NCI-H510A (cell line): ENCODE data around the gene SLC10A3.

Experiments used
- DNase-seq: peaks from one replicate; lab custom pipeline; 2025; lab: John Stamatoyannopoulos, UW

SLC10A3 gene

DNA sequence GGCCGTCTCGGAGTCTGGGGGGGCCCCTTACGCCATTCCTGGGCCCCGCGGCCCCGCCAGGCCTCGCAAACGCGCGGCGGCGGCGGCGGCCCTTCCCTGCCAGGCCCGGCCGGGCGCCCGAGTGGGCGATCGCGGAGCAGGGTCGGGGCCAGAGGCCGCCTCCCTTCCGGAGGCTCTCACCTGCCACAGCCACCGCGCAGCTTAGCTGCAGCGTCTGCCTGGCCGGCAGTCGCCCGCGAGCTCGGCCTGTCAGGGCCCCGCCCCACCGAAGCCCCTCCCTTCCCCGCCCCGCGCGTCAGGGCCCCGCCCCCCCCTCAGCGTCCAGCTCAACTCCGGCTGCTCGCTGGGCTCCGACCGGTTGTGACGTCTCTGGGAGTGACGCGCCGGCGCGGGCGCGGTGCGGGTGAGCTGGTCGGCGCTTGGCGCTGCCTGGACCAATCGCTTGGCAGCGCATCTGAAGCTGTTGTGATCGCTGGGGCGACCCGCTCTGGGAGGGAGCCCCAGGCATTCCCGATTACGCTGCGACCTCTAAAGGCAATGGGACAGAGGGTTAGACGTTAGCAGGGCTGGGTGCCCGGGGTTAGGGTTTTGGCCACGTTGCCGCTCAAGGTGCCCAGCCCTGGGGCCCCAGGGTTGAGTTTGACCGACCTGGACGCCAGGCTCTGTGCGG is at the start of gene SLC10A3:
TSS of gene SLC10A3 (minus strand) at position 216 of the 670 bp plus-strand sequence. CDS start 1,689 bp downstream, outside the sequence.
- peak; percentile 81 for DNase-seq

DNA sequence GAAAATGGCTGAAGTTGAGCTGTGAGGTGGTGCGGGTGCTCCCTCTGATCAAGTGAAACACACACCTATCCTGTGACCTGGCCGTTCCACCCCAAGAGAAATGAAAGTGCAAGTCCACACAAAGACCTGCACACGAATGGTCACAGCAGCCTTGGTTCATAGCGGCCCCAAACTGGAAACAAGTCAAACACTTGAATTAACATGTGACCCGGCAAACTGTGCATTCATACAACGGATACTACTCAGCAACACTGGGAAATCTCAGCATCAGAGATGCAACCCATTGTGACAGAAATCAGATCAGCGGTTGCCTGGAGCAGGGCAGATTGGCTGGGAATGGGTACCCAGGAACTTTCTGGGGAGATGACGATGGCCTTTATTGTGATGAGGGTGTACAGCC is 48.6 kb upstream of the SLC10A3 start:
- DNase-seq: no peak

DNA sequence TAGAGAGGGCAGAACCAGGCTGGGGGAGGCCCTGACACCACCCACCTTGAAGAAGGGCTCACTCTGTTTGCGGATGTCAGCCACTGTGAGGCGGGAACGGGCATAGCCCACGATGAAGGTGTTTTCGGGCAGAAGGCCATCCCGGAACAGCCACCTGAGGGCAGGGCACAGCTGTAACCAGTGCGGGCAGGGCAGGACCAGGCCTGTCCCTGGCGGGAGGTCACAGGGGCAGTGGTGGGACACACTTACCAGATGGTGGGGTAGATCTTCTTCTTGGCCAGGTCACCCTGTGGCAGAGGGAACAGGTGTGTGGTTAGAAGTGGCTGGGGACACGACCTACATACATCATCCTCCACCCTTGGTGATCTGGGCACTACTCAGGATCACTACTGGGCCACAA is 45.5 kb upstream of the SLC10A3 start:
- no peak for DNase-seq

DNA sequence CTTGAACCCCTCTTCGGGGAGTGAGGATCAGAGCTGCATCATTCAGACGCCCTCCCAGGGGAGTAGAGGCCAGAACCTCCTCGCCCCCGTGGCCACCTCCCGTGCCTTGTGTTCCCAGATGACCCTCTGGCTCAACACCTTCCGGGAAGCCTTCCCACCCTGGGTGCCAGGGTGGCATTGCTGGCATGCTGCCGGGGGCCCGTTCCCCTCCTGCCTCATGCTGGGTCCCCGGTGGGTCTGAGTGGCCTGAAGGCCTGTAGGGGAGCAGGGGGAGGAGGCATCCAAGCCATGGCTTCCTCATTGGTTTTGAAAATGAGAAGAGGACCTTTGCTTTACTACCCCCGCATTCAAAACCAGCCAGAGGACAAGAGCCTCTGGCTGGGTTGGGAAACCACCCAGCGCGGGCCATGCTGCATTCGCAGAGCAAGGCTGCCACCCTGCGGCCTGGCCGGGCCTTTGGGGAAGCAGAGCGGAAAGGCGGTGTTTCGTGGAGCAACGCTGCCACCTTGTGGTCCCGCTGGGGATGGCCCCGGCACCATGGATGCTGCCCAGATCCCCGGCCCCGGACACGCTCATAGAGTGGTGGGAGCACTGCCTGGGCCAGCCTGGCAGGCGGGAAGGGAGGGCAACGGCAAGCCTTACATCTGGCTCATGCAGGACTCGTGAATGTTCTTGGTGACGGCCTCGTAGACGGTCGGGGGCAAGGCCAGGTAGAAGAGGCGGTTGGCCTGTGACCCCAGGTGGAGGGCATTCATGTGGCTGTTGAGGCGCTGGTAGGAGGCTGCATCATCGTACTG is 44.3 kb upstream of the SLC10A3 start:
- peak; percentile 63 for DNase-seq

DNA sequence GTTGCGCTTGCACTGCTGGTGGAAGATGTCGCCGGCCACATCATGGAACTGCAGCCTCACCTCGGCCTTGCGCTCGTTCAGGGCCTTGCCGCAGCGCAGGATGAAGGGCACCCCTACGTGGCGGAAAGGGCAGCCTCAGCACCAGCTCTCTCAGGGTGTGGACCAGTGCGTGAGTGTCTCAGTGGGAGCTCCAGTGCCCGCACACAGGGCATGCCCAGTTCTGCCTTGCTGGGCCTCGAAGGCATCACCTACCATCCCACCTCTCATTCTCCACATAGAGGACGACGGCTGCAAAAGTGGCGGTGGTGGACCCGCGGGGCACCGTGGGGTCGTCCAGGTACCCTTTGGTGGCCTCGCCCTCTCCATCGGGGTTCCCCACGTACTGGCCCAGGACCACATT is 42.3 kb upstream of the SLC10A3 start:
- no peak for DNase-seq

DNA sequence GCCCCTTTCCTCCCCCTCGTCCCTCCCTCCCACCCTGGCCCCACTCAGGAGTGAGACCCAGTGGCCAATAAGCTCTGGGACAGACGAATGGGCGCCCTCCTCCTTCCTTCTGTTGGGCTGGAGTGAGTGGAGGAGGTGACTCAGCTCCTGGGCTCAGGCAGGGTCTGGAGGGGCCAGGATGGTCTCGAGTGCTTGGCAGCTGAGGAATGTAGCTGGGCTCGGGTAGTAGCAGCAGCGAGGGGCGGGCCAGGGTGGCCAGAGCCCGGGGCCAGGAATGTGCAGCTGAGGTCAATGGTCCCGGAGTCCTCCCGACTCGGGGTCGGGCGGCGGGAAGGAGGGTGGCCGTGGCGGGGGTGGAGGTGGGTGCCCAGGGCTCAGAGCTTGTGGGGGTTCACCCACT is 41.2 kb upstream of the SLC10A3 start:
- no peak for DNase-seq

DNA sequence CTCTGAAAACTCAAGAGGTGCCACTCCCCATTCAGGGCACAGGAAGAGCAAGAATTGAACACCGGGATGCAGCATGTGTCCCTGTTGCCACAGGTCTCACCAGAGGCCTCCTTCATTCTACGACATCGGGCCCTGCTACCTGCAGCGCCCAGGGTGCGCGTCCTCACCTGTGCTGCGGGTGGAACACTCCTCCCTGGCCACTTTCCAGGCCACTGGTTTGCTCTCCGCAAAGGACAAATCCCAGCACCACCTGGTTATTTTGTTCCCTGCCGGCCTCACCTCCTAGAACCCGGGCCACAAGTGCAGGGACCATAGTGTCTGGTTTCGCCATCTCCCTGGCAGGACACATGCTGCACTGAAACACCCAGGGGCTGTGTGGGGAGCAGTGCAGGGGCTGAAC is 39.9 kb upstream of the SLC10A3 start:
- no peak for DNase-seq

DNA sequence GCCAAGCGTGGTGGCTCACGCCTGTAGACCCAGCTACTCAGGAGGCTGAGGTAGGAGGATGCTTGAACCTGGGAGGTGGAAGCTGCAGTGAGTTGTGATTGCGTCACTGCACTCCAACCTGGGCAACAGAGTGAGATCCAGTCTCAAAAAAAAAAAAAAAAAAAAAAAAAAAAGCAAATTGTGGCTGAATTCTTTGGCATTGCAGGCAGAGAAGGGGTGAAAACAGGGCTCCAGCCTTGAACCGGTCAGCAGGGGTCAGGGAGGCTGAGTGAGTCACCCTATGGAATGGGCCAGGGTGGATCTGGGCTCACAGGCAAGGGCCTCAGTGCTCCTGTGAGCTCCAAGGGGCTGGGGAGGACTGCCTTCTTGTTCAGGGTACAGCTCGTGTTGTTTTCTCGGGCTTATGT is 38.8 kb upstream of the SLC10A3 start:
- DNase-seq: no peak

GRCh38 chrX:154526901-154527675 is 36.7 kb upstream of the SLC10A3 start:
- DNase-seq: peak; percentile 53

DNA sequence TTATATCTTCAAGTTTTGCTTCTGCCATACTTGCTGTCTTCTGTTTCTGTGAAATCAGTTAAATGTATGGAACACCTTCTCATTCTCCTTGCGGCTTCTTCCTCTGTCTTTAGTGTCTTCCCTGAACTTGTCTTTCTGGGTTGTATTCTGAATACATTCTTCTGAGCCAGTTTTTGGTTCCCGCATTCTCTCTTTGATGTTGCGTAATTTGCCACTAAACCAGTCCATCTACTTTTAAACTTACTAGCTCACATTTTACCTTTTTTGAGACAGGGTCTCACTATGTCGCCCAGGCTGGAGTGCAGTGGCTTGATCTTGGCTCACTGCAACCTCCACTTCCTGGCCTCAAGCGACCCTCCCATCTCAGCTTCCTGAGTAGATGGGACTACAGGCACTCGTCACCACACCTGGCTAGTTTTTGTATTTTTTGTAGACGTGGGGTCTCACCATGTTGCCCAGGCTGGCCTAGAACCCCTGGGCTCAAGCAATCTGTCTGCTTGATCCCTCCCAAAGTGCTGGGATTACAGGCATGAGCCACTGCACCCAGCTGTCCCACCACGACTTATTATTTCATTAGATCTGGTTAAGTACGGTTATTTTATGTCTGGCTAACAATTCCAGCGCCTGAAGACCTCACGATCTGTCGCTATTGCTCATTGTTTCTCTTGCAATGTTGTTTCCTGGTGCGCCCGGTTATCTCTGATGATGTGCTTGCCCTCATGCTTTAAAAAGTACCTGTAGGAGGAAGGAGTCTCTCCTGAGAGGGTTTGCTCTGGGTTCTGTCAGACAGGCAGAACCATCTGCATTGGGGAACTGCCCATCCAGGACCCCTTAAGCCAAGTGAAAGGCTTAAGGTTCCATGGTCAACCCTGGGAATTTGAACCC is 35.4 kb upstream of the SLC10A3 start:
- DNase-seq: no peak

- DNase-seq: no peak
Observed at GRCh38 chrX:154519389-154519788, 29.0 kb upstream of the SLC10A3 start.

DNA sequence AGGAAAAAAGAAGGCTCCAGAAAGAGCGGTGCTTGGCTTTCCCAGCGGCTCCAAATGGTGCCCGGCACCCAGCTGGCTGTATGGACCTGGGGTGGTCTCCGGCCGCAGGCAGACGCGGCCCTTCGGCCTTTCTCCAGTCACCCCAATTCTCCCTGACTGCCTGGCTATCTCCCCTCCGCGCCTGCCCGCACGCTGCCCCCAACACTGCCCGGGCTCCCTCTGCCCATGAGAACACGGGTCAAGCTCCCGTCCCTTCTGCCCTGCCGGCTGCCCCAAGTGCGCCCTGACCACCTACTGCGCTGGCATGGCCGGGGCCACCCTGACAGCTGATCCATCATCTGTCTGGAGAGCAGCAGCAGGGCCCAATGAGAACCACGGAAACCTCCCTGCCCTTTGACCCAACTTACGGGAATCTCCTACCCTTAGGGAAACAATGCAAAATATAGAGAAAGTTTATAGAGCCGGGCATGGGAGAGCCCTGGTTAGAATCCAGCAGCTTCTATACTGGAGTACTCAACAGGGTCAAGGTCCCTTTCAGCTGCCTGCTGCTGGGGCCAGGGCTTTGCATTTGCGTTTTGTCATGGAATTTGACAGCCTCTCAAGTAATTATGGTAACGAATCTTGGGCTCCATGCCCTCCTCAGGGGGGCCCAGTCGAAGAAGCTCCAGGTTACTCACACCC is 26.8 kb upstream of the SLC10A3 start:
- no peak for DNase-seq

DNA sequence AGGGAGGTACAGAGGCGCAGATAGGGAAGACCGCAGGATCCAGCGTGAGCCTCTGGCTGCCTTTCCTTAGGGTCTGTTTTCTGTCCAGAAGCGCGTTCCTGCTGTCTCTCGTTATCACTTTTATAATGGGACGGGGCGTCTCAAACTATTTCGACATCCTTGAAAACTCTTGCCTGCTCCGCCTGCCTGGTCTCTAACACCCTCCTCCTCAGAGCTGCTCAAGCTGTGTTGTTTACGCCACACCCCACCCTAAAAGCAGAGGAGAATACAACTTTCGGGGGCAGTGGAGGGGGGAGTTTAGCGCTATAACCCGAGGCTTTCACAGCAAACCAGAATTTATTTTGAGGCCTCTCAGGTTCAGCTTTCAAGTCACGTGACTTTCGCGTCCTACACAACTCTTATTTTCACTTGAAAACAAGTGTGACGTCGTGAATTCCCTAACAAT is 26.2 kb upstream of the SLC10A3 start:
- DNase-seq: no peak

DNA sequence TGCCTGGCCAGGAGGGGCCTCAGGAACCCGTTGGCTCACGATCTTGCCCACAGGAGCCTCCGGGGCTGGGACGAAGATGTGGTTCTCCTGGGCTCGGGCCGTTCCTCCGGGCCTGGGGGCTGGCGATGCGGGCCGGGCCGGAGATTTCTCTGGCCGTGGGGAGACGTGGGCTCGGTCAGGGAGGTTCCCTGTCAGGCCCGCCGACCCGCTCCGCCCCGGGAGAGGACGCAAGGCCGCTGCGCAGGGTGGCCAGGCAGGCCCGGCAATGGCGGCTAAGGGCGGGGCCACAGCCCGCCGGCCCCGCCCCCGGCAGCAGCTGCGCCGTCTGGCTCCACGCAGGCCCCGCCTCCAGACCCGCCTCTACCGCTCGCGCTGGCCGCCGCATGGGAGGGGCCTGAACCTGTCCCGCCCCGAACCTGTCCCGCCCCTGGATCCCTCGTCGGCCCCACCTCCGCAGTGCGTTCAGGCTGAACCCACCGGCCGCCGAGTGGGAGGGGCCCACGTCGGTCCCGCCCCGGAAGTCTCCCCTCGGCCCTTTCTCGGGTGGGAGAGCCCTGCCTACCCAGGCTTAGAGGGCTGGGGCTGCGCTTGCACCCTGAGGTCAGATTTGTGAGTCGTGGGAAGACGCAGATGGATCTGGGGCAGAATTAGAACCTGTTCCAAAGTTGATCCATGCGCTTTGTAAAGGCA is 25.7 kb upstream of the SLC10A3 start, which contains the start of gene FAM3A:
TSS of gene FAM3A (minus strand) at position 267 of the 690 bp plus-strand sequence. CDS start 460 bp downstream, outside the sequence.
- DNase-seq: peak; percentile 73

DNA sequence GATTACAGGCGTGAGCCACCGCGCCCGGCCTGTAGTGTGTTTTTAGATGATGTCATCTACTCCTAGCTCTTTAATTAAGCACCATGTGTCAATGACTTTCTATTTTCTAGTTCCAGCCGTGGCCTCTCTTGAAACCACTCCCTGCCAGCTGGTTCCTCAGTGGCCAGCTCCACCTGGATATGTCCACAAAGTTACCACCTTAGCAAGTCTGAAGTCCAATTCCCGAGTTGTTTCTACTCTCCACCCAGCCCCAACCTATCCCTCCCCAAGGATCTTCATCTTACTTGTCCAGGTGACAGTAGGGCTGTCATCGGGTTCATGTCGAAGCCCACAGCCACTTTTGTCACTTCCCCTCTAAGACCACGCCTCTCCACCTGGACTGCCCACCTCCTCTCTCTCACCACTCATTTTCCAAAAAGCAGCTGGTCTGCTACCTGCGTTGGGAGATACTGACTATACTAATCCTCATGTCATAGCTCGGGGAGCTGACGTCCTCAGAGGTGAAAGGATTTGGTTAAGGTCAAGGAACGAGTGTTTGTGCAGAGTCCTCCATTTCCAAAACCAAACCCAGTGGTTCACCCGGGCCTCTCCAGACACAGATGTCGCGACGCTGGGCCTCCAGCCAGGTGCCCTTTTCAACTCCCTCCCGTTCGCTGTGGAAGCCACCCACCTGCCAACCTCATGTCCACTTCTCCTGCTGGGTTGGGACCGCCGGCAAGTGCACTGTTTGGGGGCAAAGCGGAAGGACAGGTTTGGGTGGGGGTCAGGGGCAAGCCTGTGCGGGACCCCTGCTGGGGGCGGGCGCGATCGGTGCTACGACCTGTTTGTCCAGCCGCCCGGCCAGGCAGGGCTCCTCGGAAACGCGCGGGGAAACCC is 24.9 kb upstream of the SLC10A3 start:
- DNase-seq: peak; percentile 33

GRCh38 chrX:154513716-154514115 is 23.3 kb upstream of the SLC10A3 start:
- DNase-seq: no peak

DNA sequence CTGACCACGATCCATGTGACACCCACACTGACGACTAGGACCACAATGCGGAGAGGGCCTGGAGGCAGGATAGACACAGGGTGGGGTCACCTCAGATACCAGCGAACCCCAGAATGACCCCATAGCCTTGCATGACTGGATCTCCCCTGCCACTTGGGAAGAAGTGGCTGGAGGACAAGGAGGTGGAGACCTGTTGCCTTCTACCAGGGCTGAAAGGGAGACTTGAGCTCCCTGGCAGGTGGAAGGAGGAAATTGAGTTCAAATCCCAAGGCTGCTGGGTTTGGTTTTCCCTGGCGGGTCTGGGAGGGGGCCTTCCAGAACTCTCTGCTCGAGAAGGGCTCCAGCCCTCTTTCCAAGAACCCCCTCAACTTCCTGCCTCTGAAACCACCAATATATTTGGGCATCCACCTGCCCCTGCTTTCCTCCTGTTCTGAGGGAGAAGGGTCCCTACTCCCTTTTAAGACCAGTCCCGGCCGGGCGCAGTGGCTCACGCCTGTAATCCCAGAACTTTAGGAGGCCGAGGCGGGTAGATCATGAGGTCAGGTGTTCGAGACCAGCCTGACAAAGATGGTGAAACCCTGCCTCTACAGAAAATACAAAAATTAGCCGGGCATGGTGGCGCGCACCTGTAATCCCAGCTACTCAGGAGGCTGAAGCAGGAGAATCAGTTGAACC is 22.6 kb upstream of the SLC10A3 start:
- no peak for DNase-seq

GRCh38 chrX:154511761-154512160 is 21.3 kb upstream of the SLC10A3 start:
- no peak for DNase-seq

- DNase-seq: no peak
Observed at GRCh38 chrX:154509455-154509854, 19.0 kb upstream of the SLC10A3 start.
